Muscle of back (tissue), 11 donors: ENCODE data around the gene MEIOB. TPM values are rescaled to one million over a fixed set of nuclear protein-coding genes. Genes with fewer than 3 reads are reported as not detected.

Source experiments
- DNase-seq, 3 donors: peaks; one replicate each; pipeline versions ENCODE4 v3.0.0 to v3.0.0-alpha.2; 2013
- polyA plus RNA-seq, 10 donors: library from polyadenylated mRNA; unstranded; fragments of 120-200 nt; gene quantifications; one replicate each; pipeline ENCODE4 v1.2.1, GENCODE V29; 2013; ENCODE audit not compliant: insufficient read length in 10 of 10

MEIOB gene
- polyA plus RNA-seq, 10 donors = 0.08 to 2.4 (median 0.50) TPM; not detected in 1

- no peak for DNase-seq
Measured at GRCh38 chr16:1831186-1832075, 40.5 kb downstream of the MEIOB start.

- DNase-seq = no peak
Measured at GRCh38 chr16:1830213-1830612, 41.8 kb downstream of the MEIOB start.

- no peak for DNase-seq
Measured at GRCh38 chr16:1828645-1829410, 43.1 kb downstream of the MEIOB start.

- peak; percentile 93 to 99 (median 97) for DNase-seq
Measured at GRCh38 chr16:1826691-1827573, 45.0 kb downstream of the MEIOB start, which contains the start of the genes FAHD1 and HAGH. Gene FAHD1 (plus strand): TSS chr16:1827206. CDS start chr16:1827239, 33 bp downstream. Gene HAGH (minus strand): TSS chr16:1826825. CDS start chr16:1826787, 38 bp downstream.

GRCh38 chr16:1825864-1826690 is 45.9 kb downstream of the MEIOB start:
- peak in 1 of 3 donors; percentile 48 for DNase-seq

- no peak for DNase-seq
Measured at GRCh38 chr16:1825381-1825863, 46.5 kb downstream of the MEIOB start.

- DNase-seq = no peak
Measured at GRCh38 chr16:1823821-1824220, 48.1 kb downstream of the MEIOB start.

- DNase-seq = no peak
Measured at GRCh38 chr16:1822801-1823200, 49.2 kb downstream of the MEIOB start.

- DNase-seq = no peak
Measured at GRCh38 chr16:1821861-1822611, 49.9 kb downstream of the MEIOB start.

- DNase-seq = no peak
Measured at GRCh38 chr16:1820946-1821290, 51.0 kb downstream of the MEIOB start.

- DNase-seq = no peak
Measured at GRCh38 chr16:1820096-1820945, 51.6 kb downstream of the MEIOB start.

GRCh38 chr16:1819611-1820010 is 52.4 kb downstream of the MEIOB start:
- no peak for DNase-seq

- DNase-seq = no peak
Measured at GRCh38 chr16:1818873-1819525, 53.0 kb downstream of the MEIOB start.

GRCh38 chr16:1818204-1818872 is 53.6 kb downstream of the MEIOB start:
- DNase-seq = no peak

GRCh38 chr16:1817716-1818115 is 54.2 kb downstream of the MEIOB start:
- no peak for DNase-seq

- no peak for DNase-seq
Measured at GRCh38 chr16:1817276-1817589, 54.7 kb downstream of the MEIOB start.

GRCh38 chr16:1816396-1817275 is 55.3 kb downstream of the MEIOB start:
- no peak for DNase-seq
